Renal cortical epithelial cell (primary cell): ENCODE measurements around the gene ATR. TPM values are rescaled to one million over a fixed set of nuclear protein-coding genes. Genes with fewer than 3 reads are reported as not detected.
"Not testable (repeated sequence)": the region's sequence is repeated elsewhere in the genome, so short reads cannot be mapped to it uniquely, and the experiment has no call there.

Experiments
- DNase-seq: peaks from one replicate; pipeline ENCODE4 v3.0.0-alpha.2; 2011; ENCODE audit warnings: low read depth
- total RNA-seq: library from RNA; depleted of rRNA; stranded (reverse); fragments of >200 nt; gene quantifications from 2 replicates; pipeline ENCODE4 v1.2.3, GENCODE V29; 2014

Gene ATR
- total RNA-seq, 1 donor from 2014 or later, result 48.7 TPM

DNA sequence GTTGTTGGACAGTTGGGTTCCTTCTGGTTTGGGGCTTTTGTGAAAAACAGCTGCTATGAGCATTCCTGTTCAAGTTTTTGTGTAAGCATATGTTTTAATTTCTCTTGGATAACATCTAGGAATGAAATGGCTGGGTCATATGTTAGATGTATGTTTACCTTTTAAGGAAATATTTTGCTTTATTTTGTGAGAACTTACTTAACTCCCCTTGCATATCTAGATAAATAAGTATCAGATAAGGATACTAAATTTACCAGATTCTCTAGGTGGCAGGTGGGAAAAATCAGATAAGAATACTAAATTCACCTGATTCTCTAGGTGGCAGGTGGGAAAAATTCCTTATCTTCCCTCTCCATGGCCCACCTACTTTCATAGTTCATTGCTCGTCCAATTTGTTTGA is 16.6 kb upstream of the ATR start:
- no peak for DNase-seq

DNA sequence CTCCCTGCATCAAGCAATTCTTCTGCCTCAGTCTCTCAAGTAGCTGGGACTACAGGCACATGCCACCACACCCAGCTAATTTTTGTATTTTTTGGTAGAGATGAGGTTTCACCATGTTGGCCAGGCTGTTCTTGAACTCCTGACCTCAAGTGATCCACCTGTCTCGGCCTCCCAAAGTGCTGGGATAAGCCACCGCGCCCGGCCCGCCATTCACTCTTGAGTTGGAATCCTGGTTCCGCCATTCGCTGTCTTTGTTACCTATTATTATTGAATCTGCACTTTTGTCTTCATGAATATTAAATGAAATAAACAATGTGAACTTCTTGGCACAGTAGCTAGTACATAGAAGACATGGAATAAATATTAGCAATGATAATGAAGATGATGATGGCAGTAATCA is 13.7 kb upstream of the ATR start:
- not testable (repeated sequence) for DNase-seq

DNA sequence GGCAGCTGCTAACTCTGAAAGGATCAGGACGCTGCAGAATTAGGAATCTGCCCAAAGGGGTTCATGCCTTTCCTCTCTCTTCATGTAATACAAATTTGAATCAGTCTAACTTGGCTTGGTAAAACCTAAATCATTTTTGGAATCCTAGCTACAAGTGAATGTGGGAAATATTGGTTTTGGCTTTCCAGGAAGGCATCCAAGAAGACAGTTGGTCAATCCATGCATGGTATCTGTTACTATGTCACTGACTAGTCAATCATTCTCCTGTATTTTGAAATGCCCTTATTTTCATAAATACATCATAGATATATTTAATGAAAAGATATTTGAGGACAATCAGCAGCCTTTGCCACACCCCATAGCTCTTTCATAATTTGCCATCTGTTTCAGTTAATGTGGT is 10.2 kb upstream of the ATR start:
- DNase-seq, result no peak

DNA sequence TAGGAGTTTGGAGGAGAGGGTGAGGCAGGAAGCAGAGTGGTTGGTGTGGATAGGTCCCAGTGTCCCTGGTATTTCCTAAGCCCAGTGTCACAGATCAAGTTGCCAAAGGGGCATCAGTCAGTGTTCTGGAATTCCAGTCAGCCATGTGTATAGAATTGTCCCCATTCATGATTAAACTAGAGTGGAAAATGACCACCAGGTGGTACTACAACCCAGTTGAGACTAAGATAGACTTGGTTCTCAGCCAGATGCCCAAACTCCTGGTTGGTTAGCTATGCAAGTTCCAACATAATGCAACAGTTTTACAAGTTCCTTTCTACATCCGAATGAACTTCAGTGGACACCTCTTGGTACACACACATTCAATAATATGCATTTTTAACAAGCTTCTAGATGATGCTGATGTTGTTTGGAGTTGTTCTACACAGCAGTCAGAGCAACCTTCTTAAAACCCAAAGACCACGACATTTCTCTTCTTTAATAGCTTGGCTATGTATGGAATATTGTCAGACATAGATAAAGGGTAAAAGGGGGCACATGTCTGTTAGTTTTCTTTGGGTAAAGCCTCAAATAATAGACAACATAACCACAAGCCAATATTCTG is 8.4 kb upstream of the ATR start:
- DNase-seq, result peak; percentile 85

DNA sequence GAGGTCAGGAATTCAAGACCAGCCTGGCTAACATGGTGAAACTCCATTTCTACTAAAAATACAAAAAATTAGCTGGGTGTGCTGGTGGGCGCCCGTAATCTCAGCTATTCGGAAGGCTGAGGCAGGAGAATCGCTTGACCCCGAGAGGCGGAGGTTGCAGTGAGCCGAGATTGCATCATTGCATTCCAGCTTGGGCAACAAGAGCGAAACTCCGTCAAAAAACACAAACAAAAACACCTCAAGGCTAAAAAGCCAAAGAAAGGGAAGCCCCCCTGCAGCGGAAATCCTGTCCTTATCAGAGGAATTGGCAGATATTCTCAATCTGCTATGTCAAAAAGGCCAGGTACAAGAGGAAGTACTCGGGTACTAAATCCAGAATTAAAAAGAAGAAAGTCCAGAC is 2.5 kb upstream of the ATR start:
- not testable (repeated sequence) for DNase-seq

DNA sequence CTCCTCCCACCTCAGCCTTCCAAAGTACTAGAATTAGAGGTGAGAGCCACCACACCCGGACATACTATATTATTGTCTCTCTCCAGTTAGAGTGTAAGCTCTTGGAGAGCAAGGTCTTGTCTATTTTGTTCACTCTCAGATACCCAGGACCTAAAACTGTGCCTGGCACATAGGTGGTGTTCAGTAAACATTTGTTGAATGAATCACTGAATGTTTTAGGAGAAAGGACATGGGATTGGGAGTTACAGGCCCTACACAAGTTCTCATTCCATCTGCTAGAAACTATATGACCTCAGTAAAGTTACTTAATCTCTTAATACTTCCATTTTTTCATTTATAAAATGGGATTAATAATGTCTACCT is 1.5 kb upstream of the ATR start:
- DNase-seq, result no peak

DNA sequence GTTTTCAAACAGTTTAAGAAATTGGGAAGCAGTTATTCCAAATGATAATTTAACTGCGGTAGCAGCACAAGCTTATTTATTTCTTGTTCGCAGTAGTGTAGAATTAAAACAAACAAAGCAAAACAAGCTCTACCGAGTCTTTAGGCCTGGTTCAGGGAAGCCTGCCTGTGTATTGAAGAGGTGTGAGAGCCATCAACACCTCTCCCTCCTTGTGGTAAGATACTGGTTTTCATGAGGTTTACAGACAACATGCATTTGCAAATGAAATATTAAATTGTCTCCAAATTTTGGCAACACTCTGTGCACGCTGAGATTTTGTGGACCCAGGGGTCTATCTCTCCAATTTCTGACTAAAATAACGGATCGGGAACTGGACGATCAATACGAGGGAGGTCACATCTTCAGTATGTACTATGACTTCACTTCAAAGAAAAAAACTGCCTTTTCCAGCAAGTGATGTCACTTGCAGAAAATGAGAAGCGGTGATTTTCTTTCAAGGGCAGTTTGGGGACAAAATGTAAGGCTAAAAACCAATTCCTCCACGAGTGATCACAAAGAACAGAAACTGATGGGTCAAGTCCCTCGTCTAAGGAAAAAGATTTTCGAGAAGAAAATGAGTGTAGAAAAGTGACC is 721 bp downstream of the ATR start:
- DNase-seq, result no peak

DNA sequence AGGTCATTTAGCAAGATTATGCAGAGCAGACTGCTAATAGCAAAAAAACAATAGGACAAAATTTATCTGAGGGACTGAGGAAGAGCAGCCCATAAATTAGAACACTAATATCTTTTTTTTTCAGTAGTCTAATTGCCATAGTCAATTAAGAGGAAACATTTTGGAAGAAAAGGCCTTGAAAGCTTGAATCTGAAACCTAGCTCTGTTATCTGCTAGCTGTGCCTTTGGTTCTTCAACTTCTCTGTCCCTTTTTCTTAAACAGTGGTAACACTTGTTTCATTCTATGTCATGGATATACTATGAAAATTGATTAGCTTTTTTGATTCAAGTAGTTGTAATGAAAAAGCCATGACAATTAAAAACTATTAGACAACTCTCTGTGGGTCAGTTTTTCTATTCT is 1.7 kb downstream of the ATR start:
- DNase-seq, result no peak

DNA sequence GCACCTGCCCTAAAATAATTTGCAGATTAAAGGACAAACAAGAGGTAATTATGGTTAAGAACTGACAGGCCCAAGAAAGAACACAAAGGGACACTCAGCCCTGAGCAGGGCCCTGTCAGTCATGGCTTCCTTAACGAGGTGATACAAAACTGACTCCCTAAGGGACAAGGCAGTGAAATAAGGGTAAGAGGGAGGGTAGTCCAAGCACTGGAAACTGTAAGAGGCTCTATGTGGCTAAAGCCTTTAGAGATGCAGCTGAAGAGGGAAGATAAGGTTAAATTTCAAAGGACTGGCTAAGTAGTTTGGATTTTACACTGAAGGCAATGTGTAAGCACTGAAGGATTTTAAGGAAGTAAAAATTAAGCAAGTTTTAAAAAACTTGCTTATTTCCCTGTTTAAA is 3.9 kb downstream of the ATR start:
- no peak for DNase-seq

DNA sequence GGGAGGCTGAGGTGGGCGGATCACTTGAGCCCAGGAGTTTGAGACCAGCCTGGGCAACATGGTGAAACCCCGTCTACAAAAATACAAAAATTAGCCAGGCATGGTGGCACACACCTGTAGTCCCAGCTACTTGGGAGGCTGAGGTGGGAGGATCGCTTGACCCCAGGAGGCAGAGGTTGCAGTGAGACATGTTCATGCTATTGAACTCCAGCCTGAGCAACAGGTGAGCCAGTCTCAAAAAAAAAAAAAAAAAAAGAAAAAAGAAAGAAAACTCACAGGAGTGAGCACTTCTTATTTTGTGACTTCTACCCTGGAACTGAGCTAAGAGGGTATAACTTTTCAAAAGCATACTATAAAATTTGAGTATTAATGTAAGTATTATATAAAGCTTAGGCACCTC is 4.3 kb downstream of the ATR start:
- DNase-seq, result not testable (repeated sequence)

DNA sequence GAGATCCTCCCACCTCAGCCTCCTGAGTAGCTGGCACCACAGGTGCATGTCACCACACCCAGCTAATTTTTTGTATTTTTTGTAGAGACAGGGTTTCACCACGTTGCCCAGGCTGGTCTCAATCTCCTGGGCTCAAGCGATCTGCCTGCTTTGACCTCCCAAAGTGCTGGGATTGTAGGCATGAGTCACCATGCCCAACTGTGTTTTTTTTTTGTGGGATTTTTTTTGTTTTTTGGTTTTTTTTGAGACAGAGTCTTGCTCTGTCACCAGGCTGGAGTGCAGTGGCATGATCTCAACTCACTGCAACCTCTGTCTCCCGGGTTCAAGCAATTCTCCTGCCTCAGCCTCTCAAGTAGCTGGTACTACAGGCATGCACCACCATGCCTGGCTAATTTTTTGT is 9.1 kb downstream of the ATR start:
- DNase-seq, result not testable (repeated sequence)

DNA sequence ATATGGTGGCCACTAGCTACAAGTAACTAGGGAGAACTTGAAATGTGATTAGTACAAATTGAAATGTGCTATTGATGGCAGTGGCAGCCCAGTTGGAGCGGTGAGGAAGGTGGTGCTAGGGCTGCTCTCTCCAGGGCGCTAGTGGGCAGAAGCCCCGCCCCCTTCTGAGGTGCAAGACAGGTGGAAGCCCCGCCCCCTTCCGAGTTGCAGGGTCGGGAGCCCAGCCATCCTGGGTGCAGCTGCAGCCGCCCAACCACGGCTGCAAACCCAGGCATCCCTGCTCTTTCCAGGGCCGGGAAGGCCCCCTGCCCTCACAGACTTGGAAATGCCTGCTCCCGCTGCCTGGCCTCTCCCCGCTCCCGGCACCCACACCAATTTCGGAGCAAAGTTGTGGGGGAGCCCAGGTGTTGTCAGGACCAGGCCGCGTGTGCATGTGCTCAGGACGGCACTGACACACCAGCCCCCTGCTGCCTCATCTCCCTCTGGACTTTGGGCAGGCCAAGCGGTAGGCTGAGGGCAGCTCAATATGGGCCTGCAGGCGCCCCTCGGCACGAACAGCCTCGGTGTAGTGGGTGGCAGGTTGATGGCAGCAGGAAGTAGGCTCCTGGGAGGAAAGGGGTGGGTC is 10.0 kb downstream of the ATR start:
- no peak for DNase-seq

DNA sequence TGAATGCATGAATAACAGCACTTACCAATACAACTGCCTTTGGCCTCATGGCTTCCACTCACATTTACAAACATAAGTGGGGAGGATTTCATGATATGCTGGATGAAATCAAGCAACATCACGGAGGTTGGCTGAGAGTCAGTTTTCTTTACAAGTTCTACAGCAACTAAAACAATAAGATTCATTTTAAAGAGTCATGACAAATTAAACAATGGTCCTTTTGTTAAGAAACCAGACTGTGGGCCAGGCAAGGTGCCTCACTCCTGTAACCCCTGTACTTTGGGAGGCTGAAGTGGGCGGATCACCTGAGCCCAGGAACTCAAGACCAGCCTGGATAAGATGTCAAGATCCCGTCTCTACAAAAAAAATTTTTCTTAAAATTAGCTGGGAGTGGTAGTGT is 12.4 kb downstream of the ATR start:
- DNase-seq, result no peak

DNA sequence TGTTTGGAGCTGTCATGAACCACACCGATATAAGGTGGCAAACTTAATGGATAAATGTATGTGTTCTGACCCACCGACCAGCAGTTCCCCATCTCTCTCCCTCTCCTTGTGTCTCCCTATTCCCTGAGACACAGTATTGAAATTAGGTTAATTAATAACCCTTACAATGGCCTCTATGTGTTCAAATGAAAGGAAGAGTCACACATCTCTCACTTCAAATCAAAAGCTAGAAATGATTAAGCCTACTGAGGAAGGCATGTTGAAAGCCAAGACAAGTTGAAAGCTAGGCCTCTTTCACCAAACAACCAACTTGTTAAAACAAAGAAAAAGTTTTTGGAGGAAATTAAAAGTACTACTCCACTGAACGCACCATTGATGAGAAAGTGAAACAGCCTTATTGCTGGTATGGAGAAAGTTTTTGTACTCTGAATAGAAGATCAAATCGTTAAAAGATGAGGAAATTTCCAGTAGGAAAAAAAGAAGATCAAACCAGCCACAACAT is 15.0 kb downstream of the ATR start:
- peak; percentile 87 for DNase-seq

DNA sequence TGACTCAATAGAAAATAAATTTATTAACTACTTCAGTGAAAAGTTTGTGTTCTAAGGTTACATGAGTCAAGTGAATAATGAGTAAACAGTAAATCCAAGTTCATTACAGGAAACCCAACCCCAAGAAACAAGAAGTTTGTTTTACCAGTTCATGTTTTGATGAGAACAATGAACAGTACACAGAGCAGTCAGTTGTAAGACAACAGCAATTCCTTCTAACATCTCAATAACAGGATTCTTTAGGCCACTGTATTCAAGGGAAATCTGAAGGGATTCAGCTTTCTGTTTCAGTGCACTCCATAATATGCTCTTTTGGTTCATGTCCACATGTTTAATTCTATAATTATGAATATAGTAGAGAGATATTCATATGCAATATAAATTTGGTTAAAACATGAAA is 18.4 kb downstream of the ATR start:
- peak; percentile 30 for DNase-seq

DNA sequence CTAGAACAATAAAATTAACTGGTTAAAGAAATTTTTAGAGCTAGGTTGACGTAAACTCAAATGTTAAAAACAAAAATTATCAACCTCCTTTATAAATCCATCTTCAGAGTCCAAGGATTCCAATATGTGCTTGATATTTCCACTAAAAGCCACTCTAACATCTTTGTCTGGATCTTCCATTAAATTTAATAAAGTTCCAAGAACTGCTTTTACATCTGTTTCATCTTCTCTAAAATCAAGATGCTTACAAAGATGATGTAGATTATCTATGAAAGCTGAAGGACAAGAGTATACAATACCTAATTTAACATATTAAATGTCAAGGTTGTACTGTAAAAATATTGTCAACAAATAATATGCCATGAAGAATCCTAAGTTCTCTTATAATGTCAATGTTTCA is 24.8 kb downstream of the ATR start:
- DNase-seq, result no peak

DNA sequence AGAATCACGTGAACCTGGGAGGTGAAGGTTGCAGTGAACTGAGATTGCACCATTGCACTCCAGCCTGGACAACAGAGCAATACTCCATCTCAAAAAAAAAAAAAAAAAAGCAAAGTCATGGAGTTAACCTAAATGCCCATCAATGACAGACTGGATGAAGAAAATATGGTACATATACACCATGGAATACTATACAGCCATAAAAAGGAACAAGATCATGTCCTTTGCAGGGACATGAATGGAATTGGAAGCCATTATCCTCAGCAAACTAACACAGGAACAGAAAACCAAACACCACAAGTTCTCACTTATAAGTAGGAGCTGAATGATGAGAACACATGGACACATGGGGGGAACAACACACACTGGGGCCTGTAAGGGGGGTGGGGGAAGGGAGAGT is 26.0 kb downstream of the ATR start:
- DNase-seq, result not testable (repeated sequence)

DNA sequence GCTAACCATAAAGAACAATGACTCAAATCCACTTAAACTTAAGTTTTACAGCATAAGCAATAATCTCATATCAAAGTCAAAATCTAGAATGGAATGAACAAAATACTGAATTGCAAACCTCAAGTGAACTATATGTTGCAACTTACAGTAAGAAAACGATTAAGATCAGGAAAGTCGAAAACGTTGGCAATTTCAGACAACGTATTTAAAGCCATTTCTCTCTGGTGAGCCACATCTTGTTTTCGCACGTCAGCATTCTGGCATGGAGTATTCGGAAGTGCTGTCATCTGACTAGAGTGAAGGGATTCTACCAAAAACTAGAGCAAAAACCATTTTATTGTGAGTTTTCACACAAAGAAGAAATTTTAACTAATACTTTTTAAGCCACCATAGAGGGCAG is 28.5 kb downstream of the ATR start:
- DNase-seq, result no peak

DNA sequence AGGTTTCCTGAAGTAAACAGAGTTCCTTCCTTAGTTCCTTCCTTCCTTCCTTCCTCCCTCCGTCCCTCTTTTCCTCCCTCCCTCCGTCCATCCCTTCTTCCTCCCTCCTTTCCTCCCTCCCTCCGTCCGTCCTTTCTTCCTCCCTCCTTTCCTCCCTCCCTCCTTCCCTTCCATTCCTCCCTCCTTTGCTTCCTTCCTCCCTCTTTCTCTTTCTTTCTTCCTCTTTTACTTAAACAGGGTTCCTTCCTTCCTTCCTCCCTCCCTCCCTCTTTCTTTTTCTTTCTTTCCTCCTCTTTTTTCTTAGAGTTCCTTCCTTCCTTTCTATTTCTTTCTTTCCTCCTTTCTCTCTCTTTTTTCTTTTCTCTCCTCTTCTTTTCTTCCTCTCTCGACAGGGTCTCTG is 35.2 kb downstream of the ATR start:
- DNase-seq, result no peak

DNA sequence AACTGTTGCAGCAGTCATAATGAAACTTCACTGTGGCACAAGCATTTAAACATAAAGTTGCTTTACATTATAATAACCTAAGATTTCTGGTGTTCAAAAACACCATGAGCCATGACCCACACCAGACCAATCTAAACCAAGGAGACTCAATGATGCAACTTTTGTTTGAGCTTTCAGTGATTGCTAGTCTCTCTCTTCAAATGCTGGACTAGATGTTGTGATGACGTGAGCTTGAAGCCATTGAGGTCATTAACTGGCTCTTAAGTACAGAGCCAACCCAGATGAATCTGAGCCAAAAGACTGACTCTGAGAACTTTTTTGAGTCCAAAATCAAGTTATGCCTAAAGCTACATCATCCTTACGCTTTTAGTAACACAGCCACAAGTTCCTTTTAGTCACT is 36.5 kb downstream of the ATR start:
- DNase-seq, result no peak

DNA sequence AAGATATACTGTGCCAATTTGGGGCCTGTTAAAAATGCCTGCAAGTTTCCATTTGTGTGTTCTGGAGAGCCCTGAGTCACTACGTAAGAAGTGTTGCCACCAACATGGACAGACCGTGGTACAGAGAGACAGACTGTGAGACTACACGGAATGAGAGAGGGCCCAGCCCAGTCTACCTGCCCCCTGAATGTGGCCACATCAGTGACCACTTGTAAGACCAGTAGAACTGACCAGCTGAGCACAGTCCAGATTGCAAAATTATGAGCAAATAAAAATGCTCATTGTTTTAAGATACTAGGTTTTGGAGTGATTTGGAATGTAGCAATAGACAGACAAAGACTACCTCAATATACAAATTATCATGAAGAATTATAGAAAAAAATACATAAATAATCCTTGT is 42.0 kb downstream of the ATR start:
- DNase-seq, result no peak

DNA sequence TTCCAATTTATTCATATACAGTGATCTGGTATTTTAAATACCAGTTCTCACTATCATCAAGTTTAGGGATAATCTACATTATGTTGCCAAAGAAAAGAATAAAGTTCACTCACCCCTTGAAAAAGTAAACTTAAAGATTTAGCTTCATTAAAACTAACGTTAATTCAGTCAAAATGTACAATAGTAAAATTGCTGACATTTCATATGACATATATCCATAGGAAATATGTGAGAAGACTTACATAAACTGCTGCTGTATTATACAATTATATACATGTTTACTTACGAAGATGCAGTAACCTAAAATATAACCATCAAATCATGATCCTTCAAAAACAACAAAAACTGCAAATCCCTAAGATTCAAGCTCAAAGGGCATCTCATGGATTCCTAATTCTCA is 44.0 kb downstream of the ATR start:
- DNase-seq, result no peak

DNA sequence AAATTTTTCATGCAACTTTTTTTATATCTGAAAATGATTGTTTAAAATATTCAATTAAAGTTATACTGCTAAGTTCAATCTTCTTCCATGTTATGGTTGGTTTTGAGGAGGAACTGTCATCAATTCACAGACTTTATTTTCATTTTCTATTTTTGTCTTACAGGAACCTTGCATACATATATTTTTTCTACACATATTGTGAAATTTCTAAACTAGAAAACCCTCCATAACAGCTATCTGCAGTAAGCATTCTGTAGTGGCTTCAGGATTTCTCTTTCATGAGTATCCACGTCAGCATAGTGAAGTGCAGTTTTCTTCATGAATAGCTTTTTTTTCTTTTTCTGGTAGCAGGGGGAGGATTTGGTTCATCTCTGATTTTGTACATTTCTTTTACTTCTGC is 48.2 kb downstream of the ATR start:
- no peak for DNase-seq
